Caco-2 (cell line): ENCODE data around the gene LRPAP1. TPM values are rescaled to one million over a fixed set of nuclear protein-coding genes. Genes with fewer than 3 reads are reported as not detected.

Experiments used
- BruUV-seq: library from RNA; stranded (reverse); fragments of 400-500 nt; replicated peaks from 2 replicates; lab custom pipeline; 2021; lab: Mats Ljungman, UMichigan
- CTCF ChIA-PET: fragments of 300-600 bp; sonication (Branson Sonifier 250); formaldehyde crosslinking; loops from one replicate; lab custom pipeline; 2022; ENCODE audit warnings: antibody characterized with exemption; lab: Charles Lee
- POLR2A ChIA-PET: fragments of 300-600 bp; sonication (Branson Sonifier 250); formaldehyde crosslinking; loops from one replicate; lab custom pipeline; 2022; ENCODE audit warnings: antibody characterized with exemption; lab: Charles Lee
- DNase-seq, 2 experiments: peaks; one replicate each; pipeline versions ENCODE4 v3.0.0 to v3.0.0-alpha.2; 2020 to 2022
- H3K27me3 ChIP-seq: replicated peaks from 2 replicates; pipeline ENCODE4 v1.6.0; 2011; ENCODE audit warnings: low read length; ENCODE audit not compliant: control insufficient read depth, insufficient read depth
- H3K36me3 ChIP-seq: 2 replicates; pipeline ENCODE4 v1.5.1; 2011; ENCODE audit warnings: low read length; ENCODE audit not compliant: control insufficient read depth, insufficient read depth
- H3K4me1 ChIP-seq: fragments of 250-450 bp; sonication (Bioruptor Pico); 2 replicates; pipeline ENCODE4 v1.5.1; 2020; ENCODE audit warnings: mild to moderate bottlenecking
- H3K4me3 ChIP-seq: 2 replicates; pipeline ENCODE4 v1.5.1; 2011; ENCODE audit warnings: low read depth, mild to moderate bottlenecking, control low read depth, low read length
- H3K9me3 ChIP-seq: fragments of 250-450 bp; sonication (Bioruptor Pico); 2 replicates; pipeline ENCODE4 v1.5.1; 2020; ENCODE audit warnings: mild to moderate bottlenecking, moderate library complexity
- H3K27ac Mint-ChIP-seq: one replicate; pipeline ENCODE4 v1.8.0; 2022; ENCODE audit warnings: mixed read lengths; ENCODE audit not compliant: unreplicated experiment
- H3K27me3 Mint-ChIP-seq: one replicate; pipeline ENCODE4 v1.8.0; 2022; ENCODE audit warnings: mixed read lengths; ENCODE audit not compliant: insufficient read depth, unreplicated experiment
- H3K36me3 Mint-ChIP-seq: one replicate; pipeline ENCODE4 v1.8.0; 2022; ENCODE audit warnings: mild to moderate bottlenecking, mixed read lengths; ENCODE audit not compliant: insufficient read depth, unreplicated experiment
- H3K4me1 Mint-ChIP-seq: one replicate; pipeline ENCODE4 v1.8.0; 2022; ENCODE audit warnings: low read depth, mixed read lengths; ENCODE audit not compliant: unreplicated experiment
- H3K4me3 Mint-ChIP-seq: one replicate; pipeline ENCODE4 v1.8.0; 2022; ENCODE audit warnings: mild to moderate bottlenecking, moderate library complexity, mixed read lengths; ENCODE audit not compliant: unreplicated experiment
- H3K9me3 Mint-ChIP-seq: one replicate; pipeline ENCODE4 v1.8.0; 2022; ENCODE audit warnings: mixed read lengths; ENCODE audit not compliant: unreplicated experiment
- CTCF ChIP-seq, 2 experiments: fragments of 200-600 bp in 1 of 2; IDR thresholded peaks; 1 replicate in 1 of 2; 2 replicates in 1 of 2; pipeline versions ENCODE4 v1.5.1 to v1.8.0; 2011 to 2022; ENCODE audit warnings: antibody characterized with exemption in 1 of 2, control low read depth in 1 of 2, inconsistent platforms in 1 of 2, low read depth in 1 of 2, low read length in 1 of 2, mild to moderate bottlenecking in 1 of 2, moderate library complexity in 1 of 2; ENCODE audit not compliant: insufficient read depth in 1 of 2, severe bottlenecking in 1 of 2, unreplicated experiment in 1 of 2
- intact Hi-C: fragments of 100-400 bp; cut with micrococcal nuclease; formaldehyde crosslinking; loops from one replicate; pipeline ENCODE4 v1.10.0; 2022; ENCODE audit not compliant: unreplicated experiment
- total RNA-seq: library from RNA; stranded (reverse); gene quantifications from 2 replicates; pipeline ENCODE4 v1.2.3, GENCODE V29; 2022

The LRPAP1 gene
- total RNA-seq, 1 experiment from 2014 or later = 224 TPM

- H3K27me3 ChIP-seq = no peaks in the 10 kb centered on the region; the same call in 1 of the 2 replicates
- H3K4me1 Mint-ChIP-seq = no peaks in the 10 kb centered on the region
- H3K27me3 Mint-ChIP-seq = peaks cover 18% of the 10 kb centered on the region
Measured at GRCh38 chr4:3489451-3489962, 42.7 kb downstream of the LRPAP1 start.

GRCh38 chr4:3488820-3489219 is 43.4 kb downstream of the LRPAP1 start:
- ChIA-PET POLR2A (no interaction called here), CTCF (no interaction called here)
- H3K27me3 Mint-ChIP-seq = peaks cover 18% of the 10 kb centered on the region
- H3K36me3 Mint-ChIP-seq = peaks cover 32% of the 10 kb centered on the region
- Histone ChIP-seq H3K27me3 (no peaks in the 10 kb centered on the region; the same call in 1 of the 2 replicates), H3K4me3 (no peak overlapping the region), H3K4me1 (peaks cover 19% of the 10 kb centered on the region), H3K36me3 (no peaks in the 10 kb centered on the region), H3K9me3 (no peaks in the 10 kb centered on the region)
- no peaks in the 10 kb centered on the region for H3K9me3 Mint-ChIP-seq
- H3K4me1 Mint-ChIP-seq = no peaks in the 10 kb centered on the region
- DNase-seq = no peak
- no peak overlapping the region for H3K4me3 Mint-ChIP-seq
- H3K27ac Mint-ChIP-seq = no peak overlapping the region
- intact Hi-C loops = no loop called here
- no peak for TF ChIP-seq CTCF (IDR thresholded peaks at IDR 0.05; ENCODE audit: insufficient read depth in 1 of 2, low read depth in 1 of 2, low read length in 1 of 2, severe bottlenecking in 1 of 2, unreplicated experiment in 1 of 2)
- BruUV-seq = no TSS peak

More at GRCh38 chr4:3489451-3489962, 42.7 kb downstream of the LRPAP1 start:
- ChIA-PET POLR2A (no interaction called here), CTCF (interaction anchor here (0.6 kb wide), 1 partner anchor 9 kb away, joined by 3 read pairs; no protein-coding TSS in a partner anchor)
- H3K36me3 Mint-ChIP-seq = peaks cover 34% of the 10 kb centered on the region
- no peak overlapping the region for H3K27ac Mint-ChIP-seq
- H3K9me3 ChIP-seq = no peaks in the 10 kb centered on the region
- peaks cover 15% of the 10 kb centered on the region for H3K4me1 ChIP-seq
- BruUV-seq = no TSS peak
- TF ChIP-seq CTCF (IDR thresholded peaks at IDR 0.05; ENCODE audit: insufficient read depth in 1 of 2, low read depth in 1 of 2, low read length in 1 of 2, severe bottlenecking in 1 of 2, unreplicated experiment in 1 of 2) = no peak
- H3K36me3 ChIP-seq = no peaks in the 10 kb centered on the region
- no peaks in the 10 kb centered on the region for H3K9me3 Mint-ChIP-seq
- no peak for DNase-seq
- no peak overlapping the region for H3K4me3 Mint-ChIP-seq
- no peak overlapping the region for H3K4me3 ChIP-seq
- intact Hi-C loops = no loop called here

- Histone ChIP-seq H3K4me3 (no peak overlapping the region), H3K36me3 (no peaks in the 10 kb centered on the region), H3K9me3 (no peaks in the 10 kb centered on the region), H3K4me1 (peaks cover 19% of the 10 kb centered on the region), H3K27me3 (no peaks in the 10 kb centered on the region; the same call in 1 of the 2 replicates)
- ChIA-PET CTCF (no interaction called here), POLR2A (no interaction called here)
- peaks cover 18% of the 10 kb centered on the region for H3K27me3 Mint-ChIP-seq
- TF ChIP-seq CTCF (IDR thresholded peaks at IDR 0.05; ENCODE audit: insufficient read depth in 1 of 2, low read depth in 1 of 2, low read length in 1 of 2, severe bottlenecking in 1 of 2, unreplicated experiment in 1 of 2) = no peak
- H3K4me1 Mint-ChIP-seq = no peaks in the 10 kb centered on the region
- DNase-seq = no peak
- H3K36me3 Mint-ChIP-seq = peaks cover 28% of the 10 kb centered on the region
- H3K4me3 Mint-ChIP-seq = no peak overlapping the region
- BruUV-seq = no TSS peak
- no peak overlapping the region for H3K27ac Mint-ChIP-seq
- no peaks in the 10 kb centered on the region for H3K9me3 Mint-ChIP-seq
- intact Hi-C loops = no loop called here
Measured at GRCh38 chr4:3487861-3488260, 44.4 kb downstream of the LRPAP1 start.
